HEK293 (cell line): ENCODE data around the gene STK39.

Experiments
- SP7 ChIP-seq: fragments of 450-650 bp; formaldehyde crosslinking; IDR thresholded peaks from 2 replicates; pipeline ENCODE4 v1.5.1; 2016; ENCODE audit warnings: missing biosample characterization, missing genetic modification characterization
- WT1 ChIP-seq: fragments of 450-650 bp; formaldehyde crosslinking; IDR thresholded peaks from 2 replicates; pipeline ENCODE4 v1.5.1; 2016; ENCODE audit warnings: missing biosample characterization, missing genetic modification characterization
- ZNF280C ChIP-seq: fragments of 450-650 bp; formaldehyde crosslinking; IDR thresholded peaks from 2 replicates; pipeline ENCODE4 v1.5.1; 2016; ENCODE audit warnings: missing biosample characterization, missing genetic modification characterization

STK39 gene

DNA sequence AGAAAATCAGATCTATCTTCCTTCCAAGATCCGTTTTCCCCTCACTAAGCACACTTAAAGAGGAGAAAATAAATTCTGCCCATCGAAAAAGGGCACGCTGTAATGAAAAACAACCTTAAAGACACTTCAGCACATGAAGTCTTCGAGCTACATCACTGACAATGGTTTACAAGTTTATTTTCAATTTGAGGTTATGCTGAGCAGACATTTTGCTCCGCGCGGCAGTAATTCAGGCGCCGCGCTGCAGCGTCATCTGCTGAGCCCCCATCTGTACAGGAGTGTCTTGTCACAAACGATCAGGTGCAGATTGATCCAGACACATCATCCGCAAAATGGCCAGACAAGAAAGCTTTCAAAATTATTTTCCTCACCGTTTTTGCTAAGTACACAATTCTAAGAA lies 341.7 kb downstream of the STK39 start (continued):
- TF ChIP-seq ZNF280C (no peak), WT1 (tag by site-specific recombination) (no peak), SP7 (no peak)
